HG03354 (cell line): ENCODE data around the gene ANKS1B.
"Not testable (repeated sequence)": the region's sequence is repeated elsewhere in the genome, so short reads cannot be mapped to it uniquely, and the experiment has no call there.

Source experiments
- ATAC-seq: cut with Tn5 transposase; IDR thresholded peaks from one replicate; pipeline ENCODE4 v1.9.1; 2021; ENCODE audit warnings: mild to moderate bottlenecking; ENCODE audit not compliant: unreplicated experiment, poor library complexity, severe bottlenecking

ANKS1B gene

GRCh38 chr12:99259040-99259934 lies 725.4 kb downstream of the ANKS1B start:
- ATAC-seq = no peak

GRCh38 chr12:99257672-99258071 lies 727.1 kb downstream of the ANKS1B start:
- ATAC-seq = no peak

DNA sequence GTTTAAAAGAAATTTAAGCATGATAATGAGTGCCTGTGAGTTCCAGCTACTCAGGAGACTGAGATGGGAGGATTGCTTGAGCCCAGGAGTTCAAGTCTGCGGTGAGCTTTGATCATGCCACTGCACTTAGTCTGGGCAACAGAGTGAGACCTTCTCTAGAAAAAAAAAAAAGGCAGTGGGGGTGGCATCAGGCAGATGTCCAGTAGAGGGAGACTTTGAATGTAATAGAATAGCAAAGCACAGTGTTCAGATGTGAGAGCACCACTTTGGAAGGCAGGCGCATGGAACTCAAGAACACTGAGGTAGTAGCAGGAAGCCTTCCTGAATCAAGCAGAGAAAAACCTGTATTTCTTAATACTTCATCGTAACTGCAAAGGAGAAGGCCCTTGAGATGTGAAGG lies 731.7 kb downstream of the ANKS1B start:
- no peak for ATAC-seq

GRCh38 chr12:99250091-99250490 lies 734.6 kb downstream of the ANKS1B start:
- ATAC-seq = no peak

- ATAC-seq = no peak
Observed at GRCh38 chr12:99249543-99249942, 735.2 kb downstream of the ANKS1B start.

DNA sequence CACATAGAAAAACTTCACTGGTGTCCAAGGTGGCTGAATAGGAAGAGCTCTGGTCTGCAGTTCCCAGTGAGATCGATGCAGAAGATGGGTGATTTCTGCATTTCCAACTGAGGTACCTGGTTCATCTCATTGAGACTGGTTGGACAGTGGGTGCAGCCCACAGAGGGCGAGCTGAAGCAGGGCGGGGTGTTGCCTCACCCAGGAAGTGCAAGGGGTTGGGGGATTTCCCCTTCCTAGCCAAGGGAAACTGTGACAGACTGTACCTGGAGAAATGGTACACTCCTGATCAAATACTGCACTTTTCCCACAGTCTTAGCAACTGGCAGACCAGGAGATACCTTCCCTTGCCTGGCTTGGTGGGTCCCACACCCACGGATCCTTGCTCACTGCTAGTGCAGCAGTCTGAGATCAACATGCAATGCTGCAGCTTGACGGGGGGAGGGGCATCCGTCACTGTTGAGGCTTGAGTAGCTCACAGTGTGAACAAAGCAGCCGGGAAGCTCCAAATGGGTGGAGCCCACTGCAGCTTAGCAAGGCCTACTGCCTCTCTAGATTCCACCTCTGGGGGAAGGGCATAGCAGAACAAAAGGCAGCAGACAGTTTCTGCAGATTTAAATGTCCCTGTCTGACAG lies 746.7 kb downstream of the ANKS1B start:
- not testable (repeated sequence) for ATAC-seq

GRCh38 chr12:99235381-99235780 lies 749.4 kb downstream of the ANKS1B start:
- no peak for ATAC-seq

DNA sequence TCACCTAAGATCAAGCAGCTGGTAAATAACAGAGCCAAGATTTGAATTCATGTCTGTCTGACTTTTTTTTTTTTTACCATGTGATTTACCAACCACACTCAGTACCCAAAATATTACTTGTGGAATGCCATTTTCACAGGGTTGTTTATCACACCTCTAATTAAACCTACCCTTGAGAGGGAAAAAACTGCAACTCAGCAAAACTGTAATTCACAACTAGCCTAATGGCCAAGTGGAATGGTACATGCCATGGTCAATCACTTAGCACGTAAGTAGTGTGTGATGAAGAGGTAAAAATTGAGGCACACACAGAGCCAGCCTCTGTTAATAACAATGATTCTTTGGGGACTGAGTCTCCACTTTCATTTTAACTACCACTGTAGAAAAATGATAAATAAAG lies 750.0 kb downstream of the ANKS1B start:
- ATAC-seq = no peak

DNA sequence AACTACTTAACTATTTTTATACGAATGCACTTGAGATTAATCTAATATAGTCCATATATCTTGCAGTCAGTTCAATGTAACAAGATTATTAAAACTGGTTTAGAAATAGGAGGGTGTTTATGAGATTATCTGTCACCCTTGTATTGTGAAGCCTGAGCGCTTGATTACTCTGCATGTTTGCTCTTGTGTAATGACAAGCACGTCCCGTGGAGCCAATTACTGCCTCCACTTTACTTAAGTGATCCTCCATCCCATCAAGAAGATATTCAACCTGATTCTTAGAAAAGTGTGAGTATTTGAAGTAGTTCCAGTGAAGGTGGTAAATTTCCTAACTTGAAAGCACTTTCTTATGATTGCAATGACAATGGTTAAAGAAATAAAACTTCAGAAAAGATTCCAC lies 752.4 kb downstream of the ANKS1B start:
- ATAC-seq = no peak

DNA sequence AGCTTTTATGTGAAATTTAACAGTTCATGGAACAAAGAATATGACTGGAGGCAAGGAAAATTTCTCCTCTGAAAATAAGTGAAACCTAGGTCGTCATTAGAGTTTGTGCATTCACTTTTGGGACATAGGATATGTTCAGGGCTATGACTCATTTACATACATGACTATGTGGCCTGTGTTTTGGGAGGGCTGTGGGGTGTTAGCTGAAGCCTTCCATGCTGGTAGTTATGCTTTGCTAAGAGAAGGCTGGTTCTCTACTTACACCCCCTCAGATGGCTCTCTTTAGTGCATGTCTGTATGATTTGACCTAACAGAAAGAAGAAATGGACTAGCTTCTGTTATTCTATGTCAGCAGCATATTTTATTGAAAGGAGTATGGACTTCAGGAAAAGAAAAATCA lies 753.7 kb downstream of the ANKS1B start:
- ATAC-seq = no peak

GRCh38 chr12:99224237-99224636 lies 760.5 kb downstream of the ANKS1B start:
- no peak for ATAC-seq

DNA sequence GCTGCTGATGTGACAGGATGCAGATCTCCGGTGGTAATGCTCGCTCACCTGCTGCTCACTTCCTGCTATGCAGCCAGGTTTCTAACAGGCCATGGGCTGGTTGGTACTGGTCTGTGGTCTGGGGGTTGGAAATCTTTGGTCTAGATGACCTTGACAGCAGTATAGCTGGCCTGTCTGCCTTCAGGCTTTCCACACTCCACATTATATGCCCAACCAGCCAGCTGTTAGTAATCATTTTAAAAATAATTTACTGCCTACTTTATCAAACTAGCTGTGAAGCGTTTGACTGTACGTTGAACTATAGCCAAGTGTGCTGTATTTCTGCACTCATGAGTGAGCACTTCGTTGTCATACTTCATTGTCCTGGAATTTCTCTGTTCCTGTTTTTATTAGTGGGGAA lies 761.2 kb downstream of the ANKS1B start:
- ATAC-seq = no peak

GRCh38 chr12:99213047-99213446 lies 771.7 kb downstream of the ANKS1B start:
- no peak for ATAC-seq

- no peak for ATAC-seq
Observed at GRCh38 chr12:99212275-99212674, 772.5 kb downstream of the ANKS1B start.

DNA sequence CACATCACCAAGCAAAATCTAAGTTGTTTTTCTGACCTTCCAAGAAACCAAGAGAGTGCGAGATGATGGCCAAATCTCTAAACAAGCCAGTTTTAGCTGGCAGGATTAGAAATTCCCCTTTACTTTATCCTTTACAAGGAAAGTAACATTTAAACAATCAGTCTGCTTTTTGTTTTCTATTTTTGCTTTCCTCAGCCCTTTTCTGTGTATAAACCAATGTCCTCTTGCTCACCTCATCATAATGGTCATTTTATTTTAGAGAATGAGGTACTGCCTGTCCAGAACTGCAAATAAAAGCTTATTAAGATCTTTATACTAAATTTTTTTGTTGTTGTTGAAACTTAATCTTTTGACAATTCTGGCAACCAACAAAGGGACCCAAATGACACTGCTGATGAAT lies 779.6 kb downstream of the ANKS1B start:
- no peak for ATAC-seq

GRCh38 chr12:99201906-99202645 lies 782.7 kb downstream of the ANKS1B start:
- ATAC-seq = no peak

DNA sequence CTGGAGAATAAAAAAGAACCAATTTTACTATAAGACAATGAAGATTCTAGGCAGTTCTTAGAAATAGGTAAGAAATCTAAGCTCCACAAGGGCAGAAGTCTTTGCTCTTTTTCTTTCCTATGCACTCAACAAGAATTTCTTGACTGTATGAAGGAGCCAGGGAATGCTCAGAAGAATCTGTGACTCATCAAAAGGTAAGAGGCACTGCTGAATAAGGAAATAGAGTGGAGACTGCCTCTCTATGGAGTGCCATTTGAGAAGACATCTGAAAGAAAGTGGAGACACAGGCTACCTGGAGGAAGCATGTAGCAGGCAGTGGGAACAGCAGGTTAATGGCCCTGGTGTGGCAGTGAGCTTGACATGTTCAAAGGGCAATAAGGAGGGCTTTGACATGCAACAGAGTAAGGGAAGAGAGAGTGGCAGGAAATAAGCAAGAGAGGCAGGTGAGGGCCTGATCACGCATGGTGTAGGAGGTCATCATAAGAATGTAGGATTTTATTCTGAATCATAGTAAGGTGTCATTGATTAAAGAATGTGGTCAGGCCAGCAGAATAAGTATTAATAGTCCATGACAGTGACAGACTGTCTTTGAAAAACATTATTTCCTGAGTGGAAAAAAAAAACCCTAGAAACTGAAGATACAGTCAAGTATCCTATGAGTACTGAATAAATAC lies 783.9 kb downstream of the ANKS1B start:
- ATAC-seq = no peak

GRCh38 chr12:99195474-99195873 lies 789.3 kb downstream of the ANKS1B start:
- no peak for ATAC-seq

- no peak for ATAC-seq
Observed at GRCh38 chr12:99192489-99192888, 792.2 kb downstream of the ANKS1B start.

DNA sequence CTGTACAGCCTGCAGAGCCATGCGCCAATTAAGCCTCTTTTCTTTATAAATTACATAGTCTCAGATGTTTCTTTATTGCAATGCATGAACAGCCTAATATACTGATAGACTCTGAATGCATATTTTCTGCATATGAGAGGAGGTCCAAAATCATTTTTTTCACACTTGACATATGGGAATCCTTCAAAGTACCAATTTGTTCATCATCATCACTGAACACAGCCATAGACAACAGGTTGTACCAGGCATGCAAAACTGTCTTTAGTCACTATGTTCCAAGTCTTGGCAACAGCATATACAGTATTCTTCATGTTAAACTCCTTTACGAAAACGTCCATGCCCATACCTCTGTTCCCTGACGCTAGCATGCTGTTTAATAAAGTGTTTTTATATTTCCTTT lies 807.9 kb downstream of the ANKS1B start:
- no peak for ATAC-seq
